GM12878 (cell line): Measurements from ENCODE around the gene LRFN2. TPM values are rescaled to one million over a fixed set of nuclear protein-coding genes. Genes with fewer than 3 reads are reported as not detected.

Experiments
- ATAC-seq: fragments of 200-7000 bp; cut with Tn5 transposase; 3 replicates; pipeline ENCODE4 v1.9.1; 2020; ENCODE audit warnings: mild to moderate bottlenecking, moderate library complexity
- BruUV-seq: library from RNA; stranded (reverse); fragments of 400-500 nt; replicated peaks from 2 replicates; lab custom pipeline; 2021; lab: Mats Ljungman, UMichigan
- CTCF ChIA-PET: fragments of 300-600 bp; sonication (Branson Sonifier 250); formaldehyde crosslinking; extraction: SDS; loops from one replicate; lab custom pipeline; 2021; ENCODE audit warnings: inconsistent platforms; lab: Yijun Ruan, JAX
- POLR2A ChIA-PET: fragments of 350-600 bp; formaldehyde crosslinking; extraction: SDS; loops from one replicate; lab custom pipeline; 2021; ENCODE audit warnings: inconsistent platforms; lab: Charles Lee
- RAD21 ChIA-PET: fragments of 300-600 bp; sonication (Branson Sonifier 250); formaldehyde crosslinking; loops from one replicate; lab custom pipeline; 2023; ENCODE audit warnings: antibody characterized with exemption; ENCODE audit not compliant: unreplicated experiment; lab: Charles Lee
- SMC1A ChIA-PET: fragments of 300-600 bp; sonication (Branson Sonifier 250); formaldehyde crosslinking; loops from one replicate; lab custom pipeline; 2023; ENCODE audit not compliant: unreplicated experiment, uncharacterized antibody; lab: Charles Lee
- DNase-seq: peaks from one replicate; pipeline ENCODE4 v3.0.0-alpha.2; 2011; ENCODE audit warnings: low read depth, low spot score
- FAIRE-seq: peaks from 3 replicates; lab custom pipeline; 2011; peaks lifted over from hg19 to GRCh38; lab: Jason Lieb, UNC
- H2AFZ ChIP-seq: 2 replicates; pipeline ENCODE4 v1.6.0; 2011; ENCODE audit warnings: low read depth, low read length, control low read depth; ENCODE audit not compliant: control insufficient read depth
- H3K27ac ChIP-seq: 2 replicates; pipeline ENCODE4 v1.5.1; 2011; ENCODE audit warnings: control low read depth; ENCODE audit not compliant: control insufficient read depth, insufficient read depth
- H3K27me3 ChIP-seq, 2 experiments: replicated peaks in 1 of 2; 2 replicates each; pipeline versions ENCODE4 v1.6.0 to v1.6.1; 2011; ENCODE audit warnings: low read length in 1 of 2; ENCODE audit not compliant: control insufficient read depth in 2 of 2, insufficient read depth in 2 of 2
- H3K36me3 ChIP-seq, 2 experiments: 2 replicates each; pipeline ENCODE4 v1.5.1; 2011; ENCODE audit warnings: low read length in 1 of 2; ENCODE audit not compliant: control insufficient read depth in 2 of 2, insufficient read depth in 2 of 2
- H3K4me1 ChIP-seq: 2 replicates; pipeline ENCODE4 v1.6.1; 2011; ENCODE audit warnings: mild to moderate bottlenecking, low read length, moderate library complexity, mixed read lengths; ENCODE audit not compliant: control insufficient read depth, insufficient read depth
- H3K4me2 ChIP-seq: 2 replicates; pipeline ENCODE4 v1.6.0; 2011; ENCODE audit warnings: control low read depth; ENCODE audit not compliant: control insufficient read depth, insufficient read depth
- H3K4me3 ChIP-seq: fragments of 200-600 bp; sonication (generic); 2 replicates; pipeline ENCODE4 v1.5.1; 2016
- H3K79me2 ChIP-seq: 2 replicates; pipeline ENCODE4 v1.6.0; 2011; ENCODE audit warnings: low read length; ENCODE audit not compliant: control insufficient read depth, insufficient read depth
- H3K9ac ChIP-seq: 2 replicates; pipeline ENCODE4 v1.8.0; 2011; ENCODE audit warnings: low read length, control low read depth, mixed read lengths; ENCODE audit not compliant: control insufficient read depth, insufficient read depth
- H3K9me3 ChIP-seq: replicated peaks from 3 replicates; pipeline ENCODE4 v1.5.1; 2011; ENCODE audit warnings: mild to moderate bottlenecking, low read length; ENCODE audit not compliant: control insufficient read depth, insufficient read depth
- H4K20me1 ChIP-seq: 2 replicates; pipeline ENCODE4 v1.6.0; 2011; ENCODE audit not compliant: control insufficient read depth, insufficient read depth
- ASH2L ChIP-seq: fragments of 300-600, 200-600 bp; sonication (generic); IDR thresholded peaks from 2 replicates; pipeline ENCODE4 v1.6.1; 2017; ENCODE audit warnings: low read depth, mild to moderate bottlenecking, borderline replicate concordance
- CBX3 ChIP-seq: fragments of 200-600 bp; sonication (generic); IDR thresholded peaks from 2 replicates; pipeline ENCODE4 v1.6.1; 2016; ENCODE audit warnings: low read depth, borderline replicate concordance
- CBX5 ChIP-seq: sonication (generic); IDR thresholded peaks from 2 replicates; pipeline ENCODE4 v1.6.1; 2016; ENCODE audit warnings: low read depth, moderate library complexity, mild to moderate bottlenecking, inconsistent platforms
- CHD4 ChIP-seq: fragments of 200-600 bp; sonication (generic); IDR thresholded peaks from 2 replicates; pipeline ENCODE4 v1.6.1; 2016; ENCODE audit warnings: mild to moderate bottlenecking
- ESRRA ChIP-seq: IDR thresholded peaks from 2 replicates; pipeline ENCODE4 v1.6.1; 2012; ENCODE audit warnings: mild to moderate bottlenecking, low read length, improper control_type of control experiment
- EZH2 ChIP-seq: IDR thresholded peaks from 2 replicates; pipeline ENCODE4 v1.6.1; 2012; ENCODE audit warnings: low read depth, mild to moderate bottlenecking, control low read depth, inconsistent platforms, low read length, borderline replicate concordance; ENCODE audit not compliant: control insufficient read depth
- NR2C1 ChIP-seq: fragments of 450-650 bp; IDR thresholded peaks from 2 replicates; pipeline ENCODE4 v1.6.1; 2017; ENCODE audit warnings: antibody characterized with exemption, mild to moderate bottlenecking, moderate library complexity
- RAD21 ChIP-seq: IDR thresholded peaks from 2 replicates; pipeline ENCODE4 v1.6.1; 2011; ENCODE audit warnings: mild to moderate bottlenecking, low read depth, low read length, moderate library complexity; ENCODE audit not compliant: insufficient read depth
- RB1 ChIP-seq: fragments of 450-650 bp; formaldehyde crosslinking; IDR thresholded peaks from 2 replicates; pipeline ENCODE4 v1.6.1; 2017; ENCODE audit warnings: mild to moderate bottlenecking, borderline replicate concordance
- RCOR1 ChIP-seq: conservative IDR thresholded peaks from 2 replicates; pipeline ENCODE4 v1.6.1; 2012; ENCODE audit warnings: low read depth, low read length, improper control_type of control experiment
- SP1 ChIP-seq: IDR thresholded peaks from one replicate; pipeline ENCODE4 v1.6.1; 2011; ENCODE audit warnings: low read depth, low read length
- SREBF1 ChIP-seq: IDR thresholded peaks from 2 replicates; pipeline ENCODE4 v1.6.1; 2012; ENCODE audit warnings: mild to moderate bottlenecking, low read length
- SREBF2 ChIP-seq: IDR thresholded peaks from 2 replicates; pipeline ENCODE4 v1.6.1; 2012; ENCODE audit warnings: mild to moderate bottlenecking, low read length
- TARDBP ChIP-seq: IDR thresholded peaks from 2 replicates; pipeline ENCODE4 v1.6.1; 2016; ENCODE audit warnings: borderline replicate concordance
- YY1 ChIP-seq: IDR thresholded peaks from 2 replicates; pipeline ENCODE4 v1.6.1; 2011; ENCODE audit warnings: low read depth, mild to moderate bottlenecking, low read length
- WGBS: methylation state at CpG from one replicate; pipeline ENCODE4 v1.1.6; 2016; ENCODE audit warnings: low lambda C conversion rate; ENCODE audit not compliant: insufficient replicate concordance, insufficient coverage; ENCODE audit errors: missing lambda C conversion rate; 5-methylcytosine and 5-hydroxymethylcytosine counted together
- in situ Hi-C: fragments of 300-500 bp; cut with MboI; formaldehyde crosslinking; loops from 9 replicates; pipeline ENCODE4 v1.14.3; 2018; ENCODE audit warnings: mixed read lengths
- intact Hi-C: fragments of 100-400 bp; cut with micrococcal nuclease; formaldehyde crosslinking; loops from one replicate; pipeline ENCODE4 v1.14.2; 2022; ENCODE audit not compliant: unreplicated experiment
- polyA plus RNA-seq, 11 experiments: library from polyadenylated mRNA; depleted of rRNA in 4 of 11; unstranded in 6 of 11; stranded (reverse) in 5 of 11; fragments of >200 nt; fragmentation: Nextera tagmentation in 4 of 11; fragmentation: Illumina TruSeq in 1 of 11; extraction: Ambion mirVana in 4 of 11; extraction: Trizol in 1 of 11; gene quantifications; 1 replicate in 1 of 11; 2 replicates in 10 of 11; pipeline versions ENCODE4 v1.2.1 to v1.2.3, GENCODE V29; 2011 to 2016; ENCODE audit warnings: inconsistent platforms in 2 of 11, missing spikeins in 2 of 11, low read depth in 1 of 11
- total RNA-seq, 4 experiments: library from RNA; depleted of rRNA in 3 of 4; stranded (reverse); fragments of >200 nt in 3 of 4; fragmentation: Illumina TruSeq in 1 of 4; extraction: Trizol in 1 of 4; gene quantifications; 2 replicates each; pipeline versions ENCODE4 v1.2.1 to v1.2.3, GENCODE V29; 2013 to 2021
- TF ChIP-seq, protein P1 (sequence below): IDR thresholded peaks from 2 replicates; pipeline ENCODE4 v1.6.1; 2012; ENCODE audit warnings: low read depth, low read length, improper control_type of control experiment
- TF ChIP-seq, protein P2 (sequence below): IDR thresholded peaks from 2 replicates; pipeline ENCODE4 v1.6.1; 2011; ENCODE audit warnings: low read depth, low read length, improper control_type of control experiment, borderline replicate concordance

The LRFN2 gene
- total and polyA plus RNA-seq, 10 of the 15 experiments (the other 5 are each of a cell fraction or from before 2014, with no cell fraction given) = not detected

DNA sequence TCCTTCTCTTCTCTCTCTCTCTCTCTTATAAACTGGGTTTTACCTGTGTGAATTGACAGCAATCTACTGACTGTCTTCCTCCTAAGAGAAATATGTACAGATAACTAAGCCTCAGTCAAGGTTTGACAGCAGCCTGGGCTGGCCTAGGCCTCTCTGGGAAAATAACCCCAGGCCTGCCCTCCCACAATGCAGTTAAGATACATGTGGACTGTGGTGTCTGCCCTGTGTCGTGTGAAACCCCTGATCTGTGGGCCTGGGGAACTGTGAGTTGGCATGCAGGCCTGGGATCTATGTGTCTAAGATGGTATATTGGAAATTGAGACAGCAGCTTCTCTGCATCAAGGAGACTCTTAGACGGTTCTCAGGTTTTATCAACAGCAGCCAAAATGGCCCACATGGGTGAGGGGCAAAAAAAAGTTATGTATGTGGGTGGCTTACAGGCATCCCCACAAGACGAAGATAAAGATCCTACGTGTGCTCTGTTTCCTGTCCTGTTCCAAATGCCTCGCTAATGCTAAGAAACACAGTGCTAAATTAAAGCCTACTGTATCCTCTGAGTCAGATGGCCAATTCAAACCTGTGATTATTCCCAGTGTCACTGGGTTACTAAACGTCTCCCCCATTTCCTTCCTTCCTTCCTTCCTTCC is 19.0 kb downstream of the LRFN2 start:
- TF ChIP-seq, protein P1, sequence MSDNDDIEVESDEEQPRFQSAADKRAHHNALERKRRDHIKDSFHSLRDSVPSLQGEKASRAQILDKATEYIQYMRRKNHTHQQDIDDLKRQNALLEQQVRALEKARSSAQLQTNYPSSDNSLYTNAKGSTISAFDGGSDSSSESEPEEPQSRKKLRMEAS = no peak
- TF ChIP-seq EZH2 (no peak), CHD4 (no peak), SREBF1 (no peak), CBX5 (no peak), ASH2L (no peak), CBX3 (no peak), YY1 (no peak), SP1 (no peak), SREBF2 (no peak), RAD21 (no peak), TARDBP (no peak), RB1 (no peak), RCOR1 (no peak), NR2C1 (no peak), ESRRA (no peak)
- TF ChIP-seq, protein P2, sequence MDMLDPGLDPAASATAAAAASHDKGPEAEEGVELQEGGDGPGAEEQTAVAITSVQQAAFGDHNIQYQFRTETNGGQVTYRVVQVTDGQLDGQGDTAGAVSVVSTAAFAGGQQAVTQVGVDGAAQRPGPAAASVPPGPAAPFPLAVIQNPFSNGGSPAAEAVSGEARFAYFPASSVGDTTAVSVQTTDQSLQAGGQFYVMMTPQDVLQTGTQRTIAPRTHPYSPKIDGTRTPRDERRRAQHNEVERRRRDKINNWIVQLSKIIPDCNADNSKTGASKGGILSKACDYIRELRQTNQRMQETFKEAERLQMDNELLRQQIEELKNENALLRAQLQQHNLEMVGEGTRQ = no peak
- intact Hi-C loops (no loop called here), in situ Hi-C loops (no loop called here)
- no peaks in the 10 kb centered on the region for H4K20me1 ChIP-seq
- no peaks in the 10 kb centered on the region for H3K9me3 ChIP-seq
- no peak overlapping the region for H3K9ac ChIP-seq
- H3K4me1 ChIP-seq = no peaks in the 10 kb centered on the region
- CTCF ChIA-PET = no interaction called here
- no peak overlapping the region for H2AFZ ChIP-seq
- H3K27me3 ChIP-seq = no peaks in the 10 kb centered on the region
- FAIRE-seq (no peak), ATAC-seq (no peak), DNase-seq (no peak)
- H3K27ac ChIP-seq = no peak overlapping the region
- BruUV-seq = no TSS peak
- SMC1A ChIA-PET = no interaction called here
- RAD21 ChIA-PET = no interaction called here
- H3K4me2 ChIP-seq = no peak overlapping the region
- H3K4me3 ChIP-seq = no peak overlapping the region
- no peaks in the 10 kb centered on the region for H3K36me3 ChIP-seq
- POLR2A ChIA-PET = no interaction called here
- no peaks in the 10 kb centered on the region for H3K79me2 ChIP-seq
- 22% methylated on average over 6 of the region's 6 CpGs for WGBS
